GM19351 (cell line): ENCODE data around the gene ERC1.
A peak's percentile ranks its signal among the peaks of the same experiment; 100 is the strongest.

Experiments
- ATAC-seq: cut with Tn5 transposase; IDR thresholded peaks from one replicate; pipeline ENCODE4 v1.9.1; 2021; ENCODE audit warnings: mild to moderate bottlenecking, moderate library complexity; ENCODE audit not compliant: unreplicated experiment

ERC1 gene

GRCh38 chr12:1528791-1529190 is 537.8 kb downstream of the ERC1 start:
- ATAC-seq = no peak

GRCh38 chr12:1529228-1529861 is 538.3 kb downstream of the ERC1 start:
- ATAC-seq = no peak

- ATAC-seq = no peak
Observed at GRCh38 chr12:1529862-1530591, 539.0 kb downstream of the ERC1 start.

- no peak for ATAC-seq
Observed at GRCh38 chr12:1530592-1531152, 539.6 kb downstream of the ERC1 start.

GRCh38 chr12:1531153-1531653 is 540.2 kb downstream of the ERC1 start:
- ATAC-seq = no peak

GRCh38 chr12:1531654-1532374 is 540.8 kb downstream of the ERC1 start:
- no peak for ATAC-seq

GRCh38 chr12:1532375-1533165 is 541.5 kb downstream of the ERC1 start:
- no peak for ATAC-seq

GRCh38 chr12:1533205-1533601 is 542.2 kb downstream of the ERC1 start:
- ATAC-seq = peak; percentile 31

GRCh38 chr12:1533602-1534304 is 542.7 kb downstream of the ERC1 start:
- peak; percentile 47 for ATAC-seq

- ATAC-seq = no peak
Observed at GRCh38 chr12:1534748-1535147, 543.7 kb downstream of the ERC1 start.

GRCh38 chr12:1536817-1537216 is 545.8 kb downstream of the ERC1 start:
- ATAC-seq = no peak

- ATAC-seq = no peak
Observed at GRCh38 chr12:1539135-1539534, 548.1 kb downstream of the ERC1 start.

- ATAC-seq = no peak
Observed at GRCh38 chr12:1540690-1541089, 549.7 kb downstream of the ERC1 start.

- no peak for ATAC-seq
Observed at GRCh38 chr12:1542599-1542998, 551.6 kb downstream of the ERC1 start.

GRCh38 chr12:1544996-1545700 is 554.1 kb downstream of the ERC1 start:
- ATAC-seq = no peak
